22Rv1 (cell line): ENCODE results near the gene ARHGEF35.
"Not testable (repeated sequence)": the region's sequence is repeated elsewhere in the genome, so short reads cannot be mapped to it uniquely, and the experiment has no call there.

Experiments used
- H3K27ac ChIP-seq: fragments of 450-650 bp; 2 replicates; pipeline ENCODE4 v1.5.1; 2017
- ZFX ChIP-seq: fragments of 450-650 bp; IDR thresholded peaks from 2 replicates; pipeline ENCODE4 v1.6.1; 2017; ENCODE audit warnings: antibody characterized with exemption, borderline replicate concordance
- TF ChIP-seq, protein P1 (sequence below): fragments of 450-650 bp; IDR thresholded peaks from 2 replicates; pipeline ENCODE4 v1.5.1; 2017; ENCODE audit warnings: mild to moderate bottlenecking

Gene ARHGEF35

DNA sequence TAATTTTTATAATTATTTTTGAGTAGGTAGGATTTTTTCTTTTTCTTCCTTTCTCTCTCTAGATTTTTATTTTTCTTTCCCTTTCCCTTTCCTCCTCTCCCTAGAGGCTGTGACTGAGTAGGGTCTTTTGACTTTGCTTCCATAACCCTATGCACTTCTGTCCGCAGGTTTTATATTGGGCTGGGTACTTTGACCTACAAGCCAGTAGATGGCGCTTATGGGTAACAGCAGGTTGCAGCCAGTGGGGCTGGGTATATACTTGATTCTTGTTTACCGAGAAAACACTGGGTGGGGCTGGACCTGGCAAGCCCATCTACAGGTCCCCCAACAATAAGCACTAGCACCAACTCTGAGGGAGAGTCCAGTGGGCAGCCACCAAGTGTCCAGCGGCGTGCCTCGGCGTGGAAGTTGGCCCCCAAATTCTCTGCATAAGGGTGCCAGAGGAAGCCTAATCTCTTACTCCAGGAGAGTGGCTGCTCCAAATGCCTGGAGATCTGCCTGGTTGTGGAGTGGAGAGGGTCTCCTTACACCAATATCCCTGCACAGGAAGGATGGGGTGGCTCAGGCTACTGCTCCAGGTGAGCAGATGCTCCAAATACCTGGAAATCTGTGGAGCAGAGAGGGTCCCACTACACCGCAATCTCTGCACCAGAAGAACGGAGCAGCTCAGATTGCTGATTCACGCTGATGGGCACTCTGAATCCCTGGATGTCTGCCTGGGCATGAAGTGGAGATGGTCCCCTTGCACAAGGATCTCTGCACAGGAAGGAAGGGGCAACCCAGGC, 17.1 kb downstream of the ARHGEF35 start:
- not testable (repeated sequence) for H3K27ac ChIP-seq
- TF ChIP-seq, protein P1, sequence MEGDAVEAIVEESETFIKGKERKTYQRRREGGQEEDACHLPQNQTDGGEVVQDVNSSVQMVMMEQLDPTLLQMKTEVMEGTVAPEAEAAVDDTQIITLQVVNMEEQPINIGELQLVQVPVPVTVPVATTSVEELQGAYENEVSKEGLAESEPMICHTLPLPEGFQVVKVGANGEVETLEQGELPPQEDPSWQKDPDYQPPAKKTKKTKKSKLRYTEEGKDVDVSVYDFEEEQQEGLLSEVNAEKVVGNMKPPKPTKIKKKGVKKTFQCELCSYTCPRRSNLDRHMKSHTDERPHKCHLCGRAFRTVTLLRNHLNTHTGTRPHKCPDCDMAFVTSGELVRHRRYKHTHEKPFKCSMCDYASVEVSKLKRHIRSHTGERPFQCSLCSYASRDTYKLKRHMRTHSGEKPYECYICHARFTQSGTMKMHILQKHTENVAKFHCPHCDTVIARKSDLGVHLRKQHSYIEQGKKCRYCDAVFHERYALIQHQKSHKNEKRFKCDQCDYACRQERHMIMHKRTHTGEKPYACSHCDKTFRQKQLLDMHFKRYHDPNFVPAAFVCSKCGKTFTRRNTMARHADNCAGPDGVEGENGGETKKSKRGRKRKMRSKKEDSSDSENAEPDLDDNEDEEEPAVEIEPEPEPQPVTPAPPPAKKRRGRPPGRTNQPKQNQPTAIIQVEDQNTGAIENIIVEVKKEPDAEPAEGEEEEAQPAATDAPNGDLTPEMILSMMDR, result peak; percentile 98

DNA sequence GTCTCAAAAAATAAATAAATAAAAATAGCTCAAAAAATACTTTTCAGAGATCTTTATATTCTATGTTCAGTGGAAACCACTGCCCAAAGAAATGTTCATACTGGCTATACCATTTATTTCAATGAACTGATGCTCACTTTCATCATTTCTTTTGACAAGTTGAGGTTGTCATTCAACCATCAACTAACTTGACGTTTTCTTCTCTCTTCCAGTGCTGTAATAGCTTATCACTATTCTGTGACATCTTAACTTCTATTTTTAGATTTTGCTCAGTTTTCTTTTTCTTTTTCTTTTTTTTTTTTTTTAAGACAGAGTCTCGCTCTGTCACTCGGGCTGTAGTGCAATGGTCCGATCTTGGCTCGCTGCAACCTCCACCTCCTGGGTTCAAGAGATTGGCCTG, 21.0 kb downstream of the ARHGEF35 start:
- H3K27ac ChIP-seq, result no peak overlapping the region
- TF ChIP-seq, protein P1, result no peak
- no peak for TF ChIP-seq ZFX

DNA sequence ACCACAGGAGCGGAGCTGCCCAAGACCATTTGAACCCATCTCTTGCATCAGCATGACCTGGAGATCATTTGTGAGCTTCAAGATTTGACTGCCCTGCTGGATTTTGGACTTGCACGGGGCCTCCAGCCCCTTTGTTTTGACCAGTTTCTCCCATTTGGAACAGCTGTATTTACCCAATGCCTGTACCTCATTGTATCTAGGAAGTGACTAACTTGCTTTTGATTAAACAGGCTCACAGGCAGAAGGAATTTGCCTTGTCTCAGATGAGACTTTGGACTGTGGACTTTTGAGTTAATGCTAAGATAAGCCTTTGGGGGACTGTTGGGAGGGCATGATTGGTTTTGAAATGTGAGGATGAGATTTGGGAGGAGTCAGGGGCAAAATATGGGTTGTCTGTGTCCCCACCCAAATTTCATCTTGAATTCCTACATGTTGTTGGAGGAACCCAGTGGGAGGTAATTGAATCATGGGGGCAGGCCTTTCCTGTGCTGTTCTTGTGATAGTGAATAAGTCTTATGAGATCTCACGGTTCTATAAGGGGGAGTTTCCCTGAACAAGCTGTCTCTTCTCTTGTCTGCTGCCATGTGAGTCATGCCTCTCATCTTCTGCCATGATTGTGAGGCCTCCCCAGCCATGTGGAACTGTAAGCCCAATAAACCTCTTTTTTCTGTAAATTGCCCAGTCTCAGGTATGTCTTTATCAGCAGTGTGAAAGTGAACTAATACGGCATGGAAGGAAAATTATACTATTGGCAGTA, 23.9 kb downstream of the ARHGEF35 start:
- not testable (repeated sequence) for H3K27ac ChIP-seq

DNA sequence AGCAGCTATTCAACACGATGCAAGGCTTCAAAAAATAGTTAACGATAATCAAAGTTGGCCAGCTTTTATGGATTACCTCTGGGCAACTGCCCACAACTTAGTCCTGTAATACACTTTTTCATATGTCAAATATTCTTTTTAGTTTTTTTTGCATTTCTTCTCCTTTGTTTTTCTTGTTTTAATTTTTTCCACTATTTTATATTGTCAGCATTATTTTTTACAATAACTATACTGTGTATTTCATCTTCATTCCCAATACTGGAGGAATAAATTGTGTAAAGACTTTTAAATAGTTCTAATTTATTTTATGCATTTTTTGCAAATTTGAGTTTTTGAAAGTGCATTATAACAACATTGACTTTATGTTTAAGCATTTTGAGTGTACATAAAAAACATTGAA, 30.8 kb downstream of the ARHGEF35 start:
- no peak for TF ChIP-seq ZFX
- TF ChIP-seq, protein P1, result no peak
- H3K27ac ChIP-seq, result no peak overlapping the region

DNA sequence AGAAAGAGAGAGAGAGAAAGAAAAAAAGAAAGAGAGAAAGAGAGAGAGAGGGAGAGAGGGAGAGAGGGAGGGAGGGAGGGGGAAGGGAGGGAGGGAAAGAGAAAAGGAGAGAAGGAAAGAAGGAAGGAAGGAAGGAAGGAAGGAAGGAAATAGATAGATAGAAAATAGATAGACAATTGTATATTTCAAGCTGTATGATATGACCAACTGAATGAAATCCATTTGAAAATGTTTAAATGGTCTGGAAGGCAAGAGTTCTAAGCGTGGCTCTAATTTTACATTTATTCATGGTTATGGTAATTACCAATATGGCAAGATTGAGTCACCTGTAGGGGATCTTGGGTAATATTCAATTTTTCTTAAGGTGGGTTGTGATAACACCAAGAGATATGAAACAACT, 36.8 kb downstream of the ARHGEF35 start:
- H3K27ac ChIP-seq, result no peak overlapping the region
- TF ChIP-seq, protein P1, result no peak
- no peak for TF ChIP-seq ZFX

DNA sequence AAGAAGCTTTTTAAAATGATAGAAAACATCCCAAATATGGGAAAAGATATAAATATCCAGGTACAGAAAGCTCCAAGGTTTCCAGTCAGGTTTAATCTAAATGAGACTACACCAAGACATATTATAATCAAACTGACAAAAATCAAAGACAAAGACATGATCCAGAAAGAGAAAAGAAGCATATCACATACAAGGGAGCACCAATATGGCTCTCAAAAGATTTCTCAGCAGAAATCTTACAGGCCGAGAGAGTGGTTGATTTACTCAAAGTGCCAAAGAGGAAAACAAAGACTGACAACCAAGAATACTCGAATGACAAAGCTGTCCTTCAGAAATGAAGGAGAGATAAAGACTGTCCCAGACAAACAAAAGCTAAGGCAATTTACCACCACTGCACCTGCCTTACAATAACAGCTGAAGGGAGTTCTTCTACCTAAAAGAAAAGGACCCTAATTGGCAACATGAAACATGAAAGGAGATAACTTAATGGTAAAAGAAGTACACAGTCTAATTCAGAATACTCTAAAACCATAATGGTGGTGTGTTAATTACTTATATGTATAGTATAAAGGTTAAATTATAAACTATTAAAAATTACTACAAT, 47.3 kb downstream of the ARHGEF35 start:
- no peak for TF ChIP-seq ZFX
- TF ChIP-seq, protein P1, result no peak
- H3K27ac ChIP-seq, result no peak overlapping the region

DNA sequence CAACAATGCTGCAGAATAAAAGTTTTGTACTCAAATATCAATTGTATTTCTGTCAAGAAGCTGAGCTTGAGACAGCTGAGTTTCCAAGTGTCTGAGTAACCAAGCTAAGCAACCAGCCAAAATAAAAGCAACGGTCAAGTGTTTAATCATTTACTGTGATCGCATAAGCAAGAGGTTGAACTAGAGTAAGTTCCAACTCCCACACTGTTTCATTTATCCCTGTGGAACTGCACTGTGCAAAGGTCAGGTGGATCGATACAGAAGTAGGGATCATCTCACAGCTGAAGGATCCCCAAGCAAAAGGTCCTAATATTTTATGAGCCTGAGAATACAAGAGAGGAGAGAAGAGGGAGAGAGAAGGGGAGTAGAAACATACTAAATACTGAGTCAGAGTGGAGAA, 51.2 kb downstream of the ARHGEF35 start:
- no peak for TF ChIP-seq ZFX
- TF ChIP-seq, protein P1, result no peak

More for the DNA sequence above, 51.2 kb downstream of the ARHGEF35 start:
- no peak overlapping the region for H3K27ac ChIP-seq
